ENCODE data around the gene PDE1A.

DNA sequence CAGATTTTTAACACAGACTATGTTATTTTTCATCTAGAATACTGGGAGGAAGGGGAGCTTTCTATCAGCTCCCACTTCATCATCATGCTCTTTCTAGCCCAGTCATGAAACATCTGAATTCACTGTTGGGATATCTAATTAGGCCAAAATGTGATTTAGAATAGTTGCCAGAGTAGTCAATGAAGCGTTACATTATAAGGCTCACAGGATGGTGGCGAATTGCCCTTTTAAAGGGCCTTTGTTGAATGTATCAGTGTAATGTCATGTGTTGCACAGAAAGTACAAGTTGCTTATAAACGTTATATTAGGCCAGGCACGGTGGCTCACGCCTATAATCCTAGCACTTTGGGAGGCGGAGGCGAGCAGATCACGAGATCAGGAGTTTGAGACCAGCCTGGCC lies 45.6 kb downstream of the PDE1A start:
- no peak for TF ChIP-seq SUZ12 (IDR thresholded peaks at IDR 0.05; ENCODE audit: extremely low read depth, insufficient read depth, insufficient read length)
- no peak for TF ChIP-seq ZNF274 (IDR thresholded peaks at IDR 0.05; ENCODE audit: low read depth, low read length)
